Measurements from ENCODE around the gene SRD5A3. TPM values are rescaled to one million over a fixed set of nuclear protein-coding genes. Genes with fewer than 3 reads are reported as not detected.

SRD5A3 gene
- total RNA-seq, 1 donor from 2014 or later, result 19.6 TPM

GRCh38 chr4:55397520-55398321, 51.7 kb downstream of the SRD5A3 start:
- no peak for TF ChIP-seq CTCF (IDR thresholded peaks at IDR 0.05)
- H3K4me1 ChIP-seq, result peaks cover 30% of the 10 kb centered on the region
- DNase-seq, result no peak
- ATAC-seq, result peak; percentile 3
- H3K4me3 ChIP-seq, result peak overlapping the region; percentile 99
- no peaks in the 10 kb centered on the region for H3K9me3 ChIP-seq
- intact Hi-C loops (cut with DNase I), result no loop called here
- H3K27me3 ChIP-seq, result no peaks in the 10 kb centered on the region
- H3K36me3 ChIP-seq, result peaks cover 24% of the 10 kb centered on the region
- H3K27ac ChIP-seq, result peak overlapping the region; percentile 98

DNA sequence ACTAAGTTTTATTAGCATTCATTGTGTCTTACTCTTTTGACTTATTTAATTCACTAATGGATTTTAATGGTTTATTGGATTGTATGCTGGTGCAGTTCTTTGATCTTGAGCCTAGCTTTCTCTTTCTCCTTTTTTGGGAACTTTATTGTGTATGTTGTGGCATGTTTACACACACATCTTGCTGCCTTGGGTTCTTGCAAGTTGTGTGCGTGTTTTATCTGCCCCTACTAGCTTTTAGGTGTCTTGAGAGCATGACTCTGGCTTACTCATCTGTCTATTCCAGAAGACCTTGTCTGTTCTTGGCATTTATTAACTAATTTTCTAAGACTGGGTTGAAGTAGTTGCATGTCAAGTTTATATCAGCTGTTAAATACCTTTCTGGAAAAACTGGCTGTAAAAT, 52.4 kb downstream of the SRD5A3 start:
- Histone ChIP-seq H3K4me1 (peaks cover 30% of the 10 kb centered on the region), H3K4me3 (peak overlapping the region; percentile 99), H3K27me3 (no peaks in the 10 kb centered on the region), H3K27ac (peak overlapping the region; percentile 98), H3K9me3 (no peaks in the 10 kb centered on the region), H3K36me3 (peaks cover 30% of the 10 kb centered on the region)
- TF ChIP-seq CTCF (IDR thresholded peaks at IDR 0.05), result no peak
- intact Hi-C loops (cut with DNase I), result no loop called here
- DNase-seq (no peak), ATAC-seq (no peak)

GRCh38 chr4:55398966-55399365, 52.9 kb downstream of the SRD5A3 start:
- Histone ChIP-seq H3K27me3 (no peaks in the 10 kb centered on the region), H3K4me3 (peak overlapping the region; percentile 99), H3K36me3 (peaks cover 35% of the 10 kb centered on the region), H3K4me1 (peaks cover 34% of the 10 kb centered on the region), H3K27ac (peak overlapping the region; percentile 98), H3K9me3 (no peaks in the 10 kb centered on the region)
- no peak for TF ChIP-seq CTCF (IDR thresholded peaks at IDR 0.05)
- DNase-seq, result no peak
- intact Hi-C loops (cut with DNase I), result no loop called here
- ATAC-seq, result no peak

DNA sequence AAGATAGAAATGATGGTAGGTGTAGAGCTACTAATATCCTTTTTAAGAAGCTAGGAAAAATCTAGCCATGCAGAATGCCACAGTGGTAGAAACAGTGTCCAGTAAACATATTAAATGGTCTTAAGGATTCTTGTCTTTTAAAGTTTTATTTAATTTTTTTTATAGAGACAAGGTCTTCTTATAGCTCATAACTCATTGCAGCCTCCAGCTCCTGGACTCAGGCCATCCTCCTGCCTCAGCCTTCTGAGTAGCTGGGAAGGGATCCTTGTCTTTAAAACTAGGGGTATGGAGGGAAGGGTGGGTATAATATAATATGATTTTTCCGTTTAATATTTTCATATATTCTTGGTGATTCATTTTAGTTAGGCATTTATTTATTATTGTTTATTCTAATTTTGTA, 53.5 kb downstream of the SRD5A3 start:
- H3K36me3 ChIP-seq, result peaks cover 41% of the 10 kb centered on the region
- peak overlapping the region; percentile 98 for H3K27ac ChIP-seq
- no peak for TF ChIP-seq CTCF (IDR thresholded peaks at IDR 0.05)
- H3K27me3 ChIP-seq, result no peaks in the 10 kb centered on the region
- no peak for DNase-seq
- H3K9me3 ChIP-seq, result no peaks in the 10 kb centered on the region
- H3K4me1 ChIP-seq, result peaks cover 34% of the 10 kb centered on the region
- intact Hi-C loops (cut with DNase I), result no loop called here
- peak overlapping the region; percentile 99 for H3K4me3 ChIP-seq
- ATAC-seq, result no peak

GRCh38 chr4:55405073-55405472, 59.0 kb downstream of the SRD5A3 start:
- Histone ChIP-seq H3K36me3 (peaks cover 72% of the 10 kb centered on the region), H3K4me3 (no peak overlapping the region), H3K9me3 (no peaks in the 10 kb centered on the region), H3K27ac (no peak overlapping the region), H3K27me3 (no peaks in the 10 kb centered on the region), H3K4me1 (peaks cover 30% of the 10 kb centered on the region)
- TF ChIP-seq CTCF (IDR thresholded peaks at IDR 0.05), result no peak
- intact Hi-C loops (cut with DNase I), result no loop called here
- no peak for DNase-seq
- no peak for ATAC-seq

Measured in upper lobe of right lung (tissue), 1 donor.